ENCODE data around the gene FAM120B.

GRCh38 chr6:170355661-170356060, 49.1 kb downstream of the FAM120B start:
- TF ChIP-seq CTCF (IDR thresholded peaks at IDR 0.05; ENCODE audit: insufficient read depth, low read length) (no peak), REST (IDR thresholded peaks at IDR 0.05; ENCODE audit: insufficient replicate concordance, low read depth) (no peak), POLR2AphosphoS5 (IDR thresholded peaks at IDR 0.05; ENCODE audit: low read depth) (no peak), GABPA (IDR thresholded peaks at IDR 0.05; ENCODE audit: low read depth) (no peak)

Data from HL-60 (cell line).